Measurements from ENCODE around the gene INF2. TPM values are rescaled to one million over a fixed set of nuclear protein-coding genes. Genes with fewer than 3 reads are reported as not detected.
A peak's percentile ranks its signal among the peaks of the same experiment; 100 is the strongest.

INF2 gene
- polyA plus RNA-seq, 2 donors, result 26.6 to 41.9 TPM

DNA sequence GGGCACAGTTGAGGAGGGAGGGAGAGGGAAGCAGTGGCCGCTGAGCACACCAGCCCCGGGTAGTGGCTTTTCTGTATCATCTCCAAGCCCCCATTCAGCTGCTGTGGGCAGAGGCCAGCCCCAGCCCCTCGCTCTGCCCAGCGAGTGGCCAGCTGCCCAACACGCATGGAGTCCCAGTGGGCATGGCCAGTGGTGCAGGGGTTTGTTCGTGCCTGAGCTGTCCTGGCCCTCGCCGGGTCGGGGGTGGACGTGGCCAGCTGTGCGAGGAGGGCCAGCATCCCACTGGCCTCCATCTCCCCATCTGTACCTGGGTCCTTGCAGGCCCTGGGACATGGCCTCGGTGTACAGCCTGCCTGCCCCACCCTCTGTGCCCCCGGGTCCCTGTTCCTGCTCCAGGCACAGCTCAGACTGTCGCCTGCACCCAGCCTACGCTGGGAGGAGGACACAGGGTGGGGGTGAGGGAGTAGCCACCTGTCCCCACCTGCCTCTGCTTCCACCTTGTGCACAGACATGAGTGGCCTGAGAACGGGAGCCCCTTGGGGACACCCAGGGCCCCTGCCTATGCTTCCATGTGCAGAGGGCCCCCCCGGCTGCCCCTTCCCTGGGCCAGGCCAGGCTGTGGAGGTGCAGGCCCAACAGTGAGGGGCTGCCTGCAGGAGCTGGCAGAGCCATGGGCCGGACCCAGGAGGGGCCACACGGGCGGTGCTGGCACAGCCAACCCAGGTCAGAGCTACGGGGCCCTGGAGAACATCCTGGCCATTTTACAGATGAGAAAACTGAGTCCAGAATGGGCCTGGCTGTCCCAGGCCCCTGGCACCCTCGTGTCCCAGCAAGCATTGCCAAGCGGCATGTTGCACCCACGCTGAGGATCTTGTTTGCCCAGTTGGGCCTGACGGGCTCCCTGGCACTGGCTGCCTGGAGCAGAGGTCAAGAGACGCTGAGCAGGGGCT is 4.3 kb downstream of the INF2 start:
- 74 to 82% methylated on average over 26 of the region's 26 CpGs for WGBS, 2 donors
- Histone ChIP-seq H3K9me3 (ENCODE audit: control insufficient read depth in 2 of 2, insufficient read depth in 1 of 2, low read depth in 1 of 2, low read length in 1 of 2) (no peaks in the 10 kb centered on the region), H3K27ac (ENCODE audit: low read depth in 2 of 2, low read length in 1 of 2) (no peak overlapping the region)

DNA sequence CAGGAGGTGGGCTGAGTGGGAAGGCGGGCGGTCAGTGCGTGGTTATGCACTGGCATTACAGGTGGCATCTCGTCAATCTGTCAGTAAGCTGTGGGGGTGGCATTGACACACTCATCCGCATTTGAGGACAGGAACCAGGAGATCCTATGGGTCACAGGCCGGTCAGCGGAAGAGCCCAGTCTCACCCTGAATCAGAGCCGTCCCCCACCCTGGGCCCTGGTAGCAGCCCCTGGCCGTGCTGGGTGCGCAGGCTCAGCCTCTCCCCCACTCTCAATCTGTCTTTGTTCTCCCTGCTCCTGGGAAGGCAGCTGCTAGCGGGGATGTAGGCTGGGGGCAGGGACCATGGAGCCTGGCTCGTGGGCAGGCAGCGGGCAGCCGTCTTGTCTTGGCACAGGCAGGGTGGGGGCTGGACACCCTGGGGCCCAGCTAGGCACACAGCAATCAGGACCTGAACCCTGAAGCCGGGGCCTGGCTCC is 5.1 kb downstream of the INF2 start:
- Histone ChIP-seq H3K4me3 (ENCODE audit: low read depth in 1 of 2, low read length in 2 of 2) (no peak overlapping the region), H3K27me3 (ENCODE audit: control insufficient read depth in 1 of 2, insufficient read depth in 2 of 2, low read length in 2 of 2) (no peaks in the 10 kb centered on the region), H3K4me1 (ENCODE audit: control insufficient read depth in 2 of 2, insufficient read depth in 2 of 2, low read length in 1 of 2) (peaks cover 16 to 61% of the 10 kb centered on the region in 2 donors), H3K36me3 (ENCODE audit: control insufficient read depth in 2 of 2, insufficient read depth in 2 of 2, low read length in 1 of 2) (peaks cover 0 to 12% of the 10 kb centered on the region in 2 donors), H3K27ac (ENCODE audit: low read depth in 2 of 2, low read length in 1 of 2) (peak overlapping the region in 1 of 2 donors; percentile 44), H3K9me3 (ENCODE audit: control insufficient read depth in 2 of 2, insufficient read depth in 1 of 2, low read depth in 1 of 2, low read length in 1 of 2) (no peaks in the 10 kb centered on the region)
- WGBS, 2 donors, result 65 to 77% methylated on average over 15 of the region's 15 CpGs

More for the DNA sequence above, 4.3 kb downstream of the INF2 start:
- Histone ChIP-seq H3K36me3 (ENCODE audit: control insufficient read depth in 2 of 2, insufficient read depth in 2 of 2, low read length in 1 of 2) (peaks cover 0 to 12% of the 10 kb centered on the region in 2 donors), H3K4me3 (ENCODE audit: low read depth in 1 of 2, low read length in 2 of 2) (no peak overlapping the region), H3K4me1 (ENCODE audit: control insufficient read depth in 2 of 2, insufficient read depth in 2 of 2, low read length in 1 of 2) (peaks cover 19 to 61% of the 10 kb centered on the region in 2 donors), H3K27me3 (ENCODE audit: control insufficient read depth in 1 of 2, insufficient read depth in 2 of 2, low read length in 2 of 2) (no peaks in the 10 kb centered on the region)

DNA sequence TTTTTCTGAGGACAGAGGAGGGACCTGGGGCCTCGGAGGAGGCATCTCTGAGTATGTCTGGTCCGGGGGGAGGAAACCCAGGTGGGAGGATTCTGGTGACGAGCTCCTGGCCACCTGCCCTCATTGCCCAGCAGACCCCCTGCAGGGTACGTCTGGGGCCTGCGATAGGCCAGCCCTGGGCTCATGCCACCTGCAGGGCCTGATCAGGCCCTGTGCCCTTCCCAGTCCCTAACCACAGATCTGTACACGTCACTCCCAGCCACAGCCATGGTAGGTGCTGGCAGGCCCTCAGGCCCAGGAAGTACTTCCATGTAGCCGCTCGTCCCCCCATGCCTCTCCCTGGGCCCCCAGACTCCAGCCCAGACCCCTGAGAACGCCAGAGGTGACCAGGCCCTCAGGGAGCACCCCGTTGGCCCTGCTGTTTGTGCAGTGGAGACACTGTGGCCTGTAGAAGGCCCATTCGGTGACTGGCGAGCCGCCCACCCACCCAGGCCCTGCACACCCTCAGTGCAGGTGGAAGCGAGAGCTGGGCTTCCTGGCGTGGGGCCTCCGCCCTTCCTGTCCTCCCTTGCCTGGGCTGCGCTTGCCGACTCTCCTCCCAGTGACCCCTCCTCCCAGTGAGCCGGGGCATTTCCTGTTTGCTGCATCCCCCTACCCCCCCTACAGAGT is 5.7 kb downstream of the INF2 start:
- Histone ChIP-seq H3K27ac (ENCODE audit: low read depth in 2 of 2, low read length in 1 of 2) (peak overlapping the region; percentile 21 to 44), H3K4me1 (ENCODE audit: control insufficient read depth in 2 of 2, insufficient read depth in 2 of 2, low read length in 1 of 2) (peaks cover 16 to 66% of the 10 kb centered on the region in 2 donors), H3K4me3 (ENCODE audit: low read depth in 1 of 2, low read length in 2 of 2) (no peak overlapping the region), H3K36me3 (ENCODE audit: control insufficient read depth in 2 of 2, insufficient read depth in 2 of 2, low read length in 1 of 2) (peaks cover 0 to 12% of the 10 kb centered on the region in 2 donors), H3K9me3 (ENCODE audit: control insufficient read depth in 2 of 2, insufficient read depth in 1 of 2, low read depth in 1 of 2, low read length in 1 of 2) (no peaks in the 10 kb centered on the region), H3K27me3 (ENCODE audit: control insufficient read depth in 1 of 2, insufficient read depth in 2 of 2, low read length in 2 of 2) (no peaks in the 10 kb centered on the region)
- 62 to 80% methylated on average over 14 to 19 of the region's 19 CpGs for WGBS, 2 donors

DNA sequence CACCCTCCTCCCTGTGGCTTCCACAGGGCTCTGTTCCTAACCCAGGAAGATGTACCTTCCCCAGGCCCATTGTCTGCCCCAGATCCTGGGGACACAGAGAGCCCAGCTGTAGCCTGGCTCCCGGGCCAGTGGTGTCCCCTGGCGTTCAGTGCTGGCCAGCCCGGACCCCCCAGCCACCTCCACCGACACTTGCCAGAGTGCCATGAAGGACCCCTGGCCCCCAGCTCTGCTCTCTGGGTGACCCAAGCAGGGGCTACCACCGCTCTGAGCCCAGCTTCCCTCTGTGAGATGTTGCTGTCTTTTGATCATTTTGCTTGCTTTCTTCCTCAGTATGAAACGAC is 6.2 kb downstream of the INF2 start:
- Histone ChIP-seq H3K27ac (ENCODE audit: low read depth in 2 of 2, low read length in 1 of 2) (no peak overlapping the region), H3K27me3 (ENCODE audit: control insufficient read depth in 1 of 2, insufficient read depth in 2 of 2, low read length in 2 of 2) (no peaks in the 10 kb centered on the region), H3K4me3 (ENCODE audit: low read depth in 1 of 2, low read length in 2 of 2) (no peak overlapping the region), H3K36me3 (ENCODE audit: control insufficient read depth in 2 of 2, insufficient read depth in 2 of 2, low read length in 1 of 2) (peaks cover 0 to 14% of the 10 kb centered on the region in 2 donors), H3K4me1 (ENCODE audit: control insufficient read depth in 2 of 2, insufficient read depth in 2 of 2, low read length in 1 of 2) (peaks cover 11 to 62% of the 10 kb centered on the region in 2 donors), H3K9me3 (ENCODE audit: control insufficient read depth in 2 of 2, insufficient read depth in 1 of 2, low read depth in 1 of 2, low read length in 1 of 2) (no peaks in the 10 kb centered on the region)
- 73 to 78% methylated on average over 6 of the region's 6 CpGs for WGBS, 2 donors

DNA sequence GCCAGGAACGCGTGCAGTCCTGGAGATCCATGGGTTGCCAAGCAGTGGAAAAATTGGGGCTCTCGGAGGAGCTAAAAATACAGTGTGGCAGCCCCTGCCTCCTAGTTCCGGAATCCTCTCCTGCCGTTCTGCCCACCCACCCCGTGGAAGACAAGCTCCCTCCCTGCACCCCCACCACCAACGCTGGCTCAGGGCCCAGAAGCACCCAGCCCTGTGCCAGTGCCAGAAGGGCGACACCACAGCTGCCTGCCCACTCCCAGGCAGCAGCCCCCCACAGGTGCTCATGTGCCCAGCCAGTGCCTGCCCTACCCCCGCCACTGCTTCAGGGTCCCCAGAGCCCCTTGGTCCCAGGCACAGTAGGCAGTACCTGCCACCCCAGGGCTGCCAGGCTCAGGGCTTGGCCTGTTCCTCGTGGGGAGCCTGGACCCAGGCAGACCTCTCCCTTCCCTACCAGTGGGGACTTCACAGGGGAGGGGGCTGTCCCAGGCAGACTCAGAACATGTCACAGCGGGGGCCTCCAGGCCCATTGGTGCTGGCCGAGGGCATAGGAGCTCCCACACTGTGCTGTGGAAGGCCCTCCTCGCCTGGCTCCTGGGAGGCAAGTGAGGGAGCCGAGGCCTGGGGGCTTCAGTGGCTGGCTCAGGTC is 7.4 kb downstream of the INF2 start:
- 72 to 76% methylated on average over 14 of the region's 14 CpGs for WGBS, 2 donors
- H3K27me3 ChIP-seq (ENCODE audit: control insufficient read depth in 1 of 2, insufficient read depth in 2 of 2, low read length in 2 of 2), result no peaks in the 10 kb centered on the region
- H3K4me1 ChIP-seq (ENCODE audit: control insufficient read depth in 2 of 2, insufficient read depth in 2 of 2, low read length in 1 of 2), result peaks cover 11 to 51% of the 10 kb centered on the region in 2 donors
- no peak overlapping the region for H3K4me3 ChIP-seq (ENCODE audit: low read depth in 1 of 2, low read length in 2 of 2)
- H3K9me3 ChIP-seq (ENCODE audit: control insufficient read depth in 2 of 2, insufficient read depth in 1 of 2, low read depth in 1 of 2, low read length in 1 of 2), result no peaks in the 10 kb centered on the region
- H3K36me3 ChIP-seq (ENCODE audit: control insufficient read depth in 2 of 2, insufficient read depth in 2 of 2, low read length in 1 of 2), result peaks cover 0 to 26% of the 10 kb centered on the region in 2 donors
- H3K27ac ChIP-seq (ENCODE audit: low read depth in 2 of 2, low read length in 1 of 2), result peak overlapping the region in 1 of 2 donors; percentile 17

DNA sequence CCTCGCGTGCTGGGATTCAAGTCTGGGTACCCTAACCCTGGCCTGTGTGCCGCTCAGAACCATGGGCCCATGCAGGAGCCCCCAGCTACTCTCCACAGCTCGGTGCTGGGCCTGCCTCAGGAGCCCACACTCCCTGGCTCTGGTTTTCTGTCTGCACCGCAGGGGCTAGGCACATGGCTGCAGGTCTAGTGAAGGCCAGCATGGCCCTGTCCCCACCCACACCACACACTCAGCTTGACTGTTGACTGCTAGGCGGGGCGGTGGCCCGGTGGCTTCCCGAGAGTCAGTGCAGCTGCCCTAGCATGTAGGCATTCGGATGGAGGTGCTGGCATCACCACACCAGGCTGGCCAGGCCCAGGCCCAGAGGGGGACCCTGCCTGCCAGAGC is 7.9 kb downstream of the INF2 start:
- Histone ChIP-seq H3K9me3 (ENCODE audit: control insufficient read depth in 2 of 2, insufficient read depth in 1 of 2, low read depth in 1 of 2, low read length in 1 of 2) (no peaks in the 10 kb centered on the region), H3K27me3 (ENCODE audit: control insufficient read depth in 1 of 2, insufficient read depth in 2 of 2, low read length in 2 of 2) (no peaks in the 10 kb centered on the region), H3K4me1 (ENCODE audit: control insufficient read depth in 2 of 2, insufficient read depth in 2 of 2, low read length in 1 of 2) (peaks cover 11 to 46% of the 10 kb centered on the region in 2 donors), H3K27ac (ENCODE audit: low read depth in 2 of 2, low read length in 1 of 2) (peak overlapping the region in 1 of 2 donors; percentile 25), H3K36me3 (ENCODE audit: control insufficient read depth in 2 of 2, insufficient read depth in 2 of 2, low read length in 1 of 2) (peaks cover 0 to 28% of the 10 kb centered on the region in 2 donors), H3K4me3 (ENCODE audit: low read depth in 1 of 2, low read length in 2 of 2) (no peak overlapping the region)
- 64 to 74% methylated on average over 8 to 10 of the region's 10 CpGs for WGBS, 2 donors

DNA sequence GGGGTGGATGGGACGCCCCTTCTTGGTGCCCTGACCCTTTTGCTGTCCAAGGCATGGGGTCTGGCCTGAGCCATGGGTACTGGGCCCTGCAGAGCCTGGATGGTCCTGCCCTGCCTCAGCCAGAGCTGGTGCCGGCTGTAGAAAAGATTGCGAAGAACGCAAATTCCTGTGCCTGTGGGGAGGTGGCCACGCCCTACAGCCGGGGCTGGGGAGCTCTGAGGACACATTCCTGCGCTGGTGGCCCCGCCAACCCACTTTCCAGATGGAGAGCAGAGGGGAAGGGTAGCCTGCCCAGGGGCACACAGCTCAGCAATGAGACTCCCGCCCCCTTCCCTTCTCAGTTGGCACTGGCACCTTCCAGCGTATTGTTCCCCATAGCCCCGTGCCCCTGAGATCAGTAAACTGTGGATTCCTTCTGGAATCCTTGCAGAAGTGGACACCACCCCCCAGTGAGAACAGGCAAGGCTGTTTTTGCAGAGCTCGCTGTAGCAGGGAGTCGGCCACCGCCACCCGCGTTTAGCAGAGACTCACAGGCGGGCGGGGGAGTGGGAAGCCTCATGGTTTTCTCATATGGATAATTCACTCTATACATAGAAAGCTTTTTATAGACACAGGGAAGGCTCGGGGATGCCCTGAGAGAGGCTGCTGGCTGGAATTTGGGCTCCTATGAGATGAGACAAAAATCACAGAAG is 8.6 kb downstream of the INF2 start:
- Histone ChIP-seq H3K4me1 (ENCODE audit: control insufficient read depth in 2 of 2, insufficient read depth in 2 of 2, low read length in 1 of 2) (peaks cover 11 to 45% of the 10 kb centered on the region in 2 donors), H3K36me3 (ENCODE audit: control insufficient read depth in 2 of 2, insufficient read depth in 2 of 2, low read length in 1 of 2) (peaks cover 0 to 30% of the 10 kb centered on the region in 2 donors), H3K27me3 (ENCODE audit: control insufficient read depth in 1 of 2, insufficient read depth in 2 of 2, low read length in 2 of 2) (no peaks in the 10 kb centered on the region), H3K9me3 (ENCODE audit: control insufficient read depth in 2 of 2, insufficient read depth in 1 of 2, low read depth in 1 of 2, low read length in 1 of 2) (no peaks in the 10 kb centered on the region), H3K27ac (ENCODE audit: low read depth in 2 of 2, low read length in 1 of 2) (peak overlapping the region in 1 of 2 donors; percentile 25), H3K4me3 (ENCODE audit: low read depth in 1 of 2, low read length in 2 of 2) (no peak overlapping the region)
- 46 to 51% methylated on average over 19 of the region's 19 CpGs for WGBS, 2 donors

DNA sequence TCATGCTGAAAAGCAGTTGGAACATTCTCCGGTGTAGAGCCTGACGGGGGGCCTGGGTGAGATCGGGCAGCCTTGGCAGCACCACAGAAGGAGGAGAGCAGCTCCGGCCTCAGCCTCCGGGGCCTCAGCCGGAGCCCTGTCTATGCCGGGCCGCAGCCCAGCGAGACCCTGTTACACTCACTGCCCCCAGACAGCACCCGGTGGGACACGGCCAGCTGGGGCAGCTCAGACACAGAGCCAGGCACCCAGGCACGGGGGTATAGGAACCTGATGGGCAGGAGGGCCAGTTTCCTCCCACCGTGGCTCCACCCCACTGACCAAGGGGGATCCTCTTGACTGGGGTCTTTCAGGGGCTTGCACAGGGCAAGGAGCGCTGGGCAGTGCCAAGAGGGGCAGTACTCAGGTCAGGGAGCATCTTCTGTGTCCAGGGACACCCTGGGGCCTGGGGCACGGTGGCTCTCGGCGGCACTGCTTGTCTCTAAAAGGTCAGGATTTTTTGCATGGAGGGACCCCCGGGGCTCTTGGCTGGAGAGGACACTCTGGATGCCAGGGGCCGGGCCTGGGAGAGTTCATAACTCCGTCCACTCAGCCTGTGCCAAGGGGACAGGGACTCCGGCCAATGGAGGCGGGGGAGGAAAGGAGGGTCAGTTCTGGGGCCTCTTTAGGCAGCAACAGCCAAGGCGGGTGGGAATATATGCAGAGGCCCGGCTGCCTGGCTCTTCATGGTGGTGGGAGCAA is 9.4 kb downstream of the INF2 start:
- H3K27me3 ChIP-seq (ENCODE audit: control insufficient read depth in 1 of 2, insufficient read depth in 2 of 2, low read length in 2 of 2), result no peaks in the 10 kb centered on the region

More for the DNA sequence above, 9.4 kb downstream of the INF2 start:
- WGBS, 2 donors, result 68 to 70% methylated on average over 24 of the region's 24 CpGs
- H3K9me3 ChIP-seq (ENCODE audit: control insufficient read depth in 2 of 2, insufficient read depth in 1 of 2, low read depth in 1 of 2, low read length in 1 of 2), result no peaks in the 10 kb centered on the region
- H3K27ac ChIP-seq (ENCODE audit: low read depth in 2 of 2, low read length in 1 of 2), result peak overlapping the region in 1 of 2 donors; percentile 29
- H3K4me3 ChIP-seq (ENCODE audit: low read depth in 1 of 2, low read length in 2 of 2), result no peak overlapping the region
- peaks cover 11 to 40% of the 10 kb centered on the region in 2 donors for H3K4me1 ChIP-seq (ENCODE audit: control insufficient read depth in 2 of 2, insufficient read depth in 2 of 2, low read length in 1 of 2)
- H3K36me3 ChIP-seq (ENCODE audit: control insufficient read depth in 2 of 2, insufficient read depth in 2 of 2, low read length in 1 of 2), result peaks cover 0 to 38% of the 10 kb centered on the region in 2 donors

Measured in esophagus (tissue), 2 donors.